Kidney (tissue), 14 donors: ENCODE data around the gene SCTR. TPM values are rescaled to one million over a fixed set of nuclear protein-coding genes. Genes with fewer than 3 reads are reported as not detected.

Experiments
- DNase-seq, 5 donors: peaks; one replicate each; pipeline ENCODE4 v3.0.0-alpha.2; 2013 to 2020
- FAIRE-seq: peaks from 2 replicates; lab custom pipeline; 2012; peaks lifted over from hg19 to GRCh38; lab: Jason Lieb, UNC
- H3K27ac ChIP-seq, 2 donors: one replicate each; pipeline ENCODE4 v1.7.0; 2013; ENCODE audit warnings: low read depth in 2 of 2, low read length in 2 of 2, inconsistent platforms in 1 of 2
- H3K27me3 ChIP-seq: one replicate; pipeline ENCODE4 v1.7.1; 2013; ENCODE audit warnings: low read length, inconsistent platforms; ENCODE audit not compliant: control insufficient read depth, insufficient read depth
- H3K36me3 ChIP-seq, 3 donors: one replicate each; pipeline versions ENCODE4 v1.7.0 to v1.7.1; 2013; ENCODE audit warnings: low read length in 3 of 3, control low read depth in 1 of 3, inconsistent platforms in 1 of 3; ENCODE audit not compliant: insufficient read depth in 3 of 3, control insufficient read depth in 2 of 3
- H3K4me1 ChIP-seq, 3 donors: one replicate each; pipeline versions ENCODE4 v1.7.0 to v1.7.1; 2013; ENCODE audit warnings: low read length in 3 of 3, inconsistent platforms in 1 of 3, low read depth in 1 of 3; ENCODE audit not compliant: control insufficient read depth in 2 of 3, insufficient read depth in 2 of 3
- H3K4me3 ChIP-seq, 3 donors: one replicate each; pipeline versions ENCODE4 v1.7.0 to v1.8.1; 2013; ENCODE audit warnings: low read length in 3 of 3, control low read depth in 1 of 3, inconsistent platforms in 1 of 3
- H3K9ac ChIP-seq, 3 donors: one replicate each; pipeline versions ENCODE4 v1.7.0 to v1.7.1; 2013; ENCODE audit warnings: low read length in 3 of 3, control low read depth in 1 of 3, inconsistent platforms in 1 of 3
- H3K9me3 ChIP-seq, 3 donors: one replicate each; pipeline versions ENCODE4 v1.7.0 to v1.7.1; 2013; ENCODE audit warnings: low read length in 3 of 3, control low read depth in 1 of 3, inconsistent platforms in 1 of 3; ENCODE audit not compliant: control insufficient read depth in 2 of 3, insufficient read depth in 1 of 3
- CTCF ChIP-seq: IDR thresholded peaks from 3 replicates; pipeline ENCODE4 v1.5.1; 2012; ENCODE audit warnings: mild to moderate bottlenecking, moderate library complexity, borderline replicate concordance; ENCODE audit not compliant: insufficient read depth; ENCODE audit errors: extremely low read depth
- intact Hi-C: fragments of 100-400 bp; cut with DNase I; formaldehyde crosslinking; loops from one replicate; pipeline ENCODE4 v1.11.1; 2022
- polyA plus RNA-seq: library from polyadenylated mRNA; stranded (reverse); fragments of 350-450 nt; fragmentation: Illumina TruSeq; extraction: RNeasy Lipid Tissue Mini Kit (QIAGEN cat#74804); gene quantifications from one replicate; pipeline ENCODE4 v1.2.3, GENCODE V29; 2014; ENCODE audit warnings: low read depth, low replicate concordance; ENCODE audit not compliant: insufficient read depth
- total RNA-seq: library from RNA; stranded (reverse); fragmentation: NEBNext Ultra II Directional; extraction: Animal tissue kit (Norgen Biotek cat#: 25700); gene quantifications from one replicate; pipeline ENCODE4 v1.2.1, GENCODE V29; 2021
- donor health status: control.
- donor health status: control.
- donor health status: control.
- donor health status: control.
- donor health status: control.
- donor health status: DM: yes; HTN: yes; CAD: no.
- donor health status: Normal renal cell carcinoma (clear cell type).

Gene SCTR
- total and polyA plus RNA-seq, 2 donors from 2014 or later, result 7.3 to 15.9 TPM

- TF ChIP-seq CTCF, result no peak
- intact Hi-C loops, result no loop called here
- Histone ChIP-seq H3K9me3 (no peaks in the 10 kb centered on the region), H3K27ac (peak overlapping the region; percentile 41 to 61), H3K9ac (no peak overlapping the region), H3K36me3 (no peaks in the 10 kb centered on the region), H3K4me3 (no peak overlapping the region), H3K27me3 (no peaks in the 10 kb centered on the region), H3K4me1 (peaks cover 0 to 8% (median 2%) of the 10 kb centered on the region in 3 donors)
- no peak for DNase-seq
- FAIRE-seq, result no peak
These were observed 106.4 kb downstream of the SCTR start for GRCh38 chr2:119417908-119418307.

GRCh38 chr2:119416299-119416923 is 107.9 kb downstream of the SCTR start:
- FAIRE-seq (no peak), DNase-seq (no peak)
- H3K9ac ChIP-seq, result no peak overlapping the region
- H3K36me3 ChIP-seq, result no peaks in the 10 kb centered on the region
- intact Hi-C loops, result no loop called here
- H3K9me3 ChIP-seq, result no peaks in the 10 kb centered on the region
- H3K27me3 ChIP-seq, result no peaks in the 10 kb centered on the region
- H3K27ac ChIP-seq, result peak overlapping the region; percentile 34 to 73
- peaks cover 0 to 8% (median 2%) of the 10 kb centered on the region in 3 donors for H3K4me1 ChIP-seq
- H3K4me3 ChIP-seq, result no peak overlapping the region
- TF ChIP-seq CTCF, result no peak

- Histone ChIP-seq H3K9me3 (no peaks in the 10 kb centered on the region), H3K9ac (no peak overlapping the region), H3K27me3 (no peaks in the 10 kb centered on the region), H3K4me3 (no peak overlapping the region), H3K4me1 (peaks cover 0 to 8% (median 2%) of the 10 kb centered on the region in 3 donors), H3K27ac (no peak overlapping the region), H3K36me3 (no peaks in the 10 kb centered on the region)
- DNase-seq (no peak), FAIRE-seq (no peak)
- TF ChIP-seq CTCF, result no peak
- intact Hi-C loops, result no loop called here
These were observed 108.7 kb downstream of the SCTR start for GRCh38 chr2:119415630-119416029.

GRCh38 chr2:119414894-119415293 is 109.4 kb downstream of the SCTR start:
- Histone ChIP-seq H3K36me3 (no peaks in the 10 kb centered on the region), H3K27me3 (no peaks in the 10 kb centered on the region), H3K27ac (no peak overlapping the region), H3K9me3 (no peaks in the 10 kb centered on the region), H3K9ac (no peak overlapping the region), H3K4me3 (no peak overlapping the region), H3K4me1 (peaks cover 0 to 3% (median 2%) of the 10 kb centered on the region in 3 donors)
- TF ChIP-seq CTCF, result no peak
- DNase-seq, result no peak
- no peak for FAIRE-seq
- intact Hi-C loops, result no loop called here
